Measurements from ENCODE around the gene FADS2. TPM values are rescaled to one million over a fixed set of nuclear protein-coding genes. Genes with fewer than 3 reads are reported as not detected.

The FADS2 gene
- total RNA-seq, 1 donor from 2014 or later, result 25.7 TPM

DNA sequence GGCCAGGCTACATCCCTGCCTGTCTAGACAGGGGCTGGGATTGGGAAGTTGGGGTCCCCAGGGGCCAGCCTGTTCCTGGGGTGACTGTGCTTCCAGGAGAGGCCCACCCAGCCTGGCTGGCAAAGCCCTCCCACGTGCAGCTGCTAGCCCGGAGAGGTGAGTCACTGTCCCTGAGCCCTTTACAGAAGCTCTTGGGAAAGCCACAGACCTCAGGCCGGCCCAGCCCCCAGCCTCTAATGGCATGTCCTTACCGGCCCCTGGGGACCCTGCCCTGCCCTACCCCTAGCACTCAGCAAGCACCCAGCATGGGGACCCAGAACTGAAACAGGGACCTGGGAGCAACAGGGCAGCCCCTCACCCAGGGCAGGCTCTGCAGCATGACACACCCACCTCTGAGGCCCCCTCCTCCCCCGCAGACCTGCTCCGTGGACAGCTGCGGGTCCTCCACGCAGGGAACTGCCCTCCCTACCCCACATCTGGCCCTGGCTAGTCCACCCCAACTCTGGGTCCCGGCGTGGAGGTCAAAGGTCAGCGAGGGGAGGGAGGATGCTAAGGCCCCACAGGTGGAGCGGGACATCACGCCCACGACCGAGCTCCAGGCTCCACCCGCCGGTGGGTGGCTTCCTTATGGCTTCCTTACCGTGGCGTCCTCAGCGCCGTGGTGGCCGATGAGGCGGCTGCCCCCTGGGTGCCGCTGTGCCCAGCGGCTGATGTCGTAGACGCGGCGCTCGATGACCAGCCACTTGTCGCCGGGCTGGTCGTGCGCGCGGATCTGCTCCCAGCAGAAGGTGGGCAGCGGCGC is 62.6 kb downstream of the FADS2 start:
- intact Hi-C loops (cut with micrococcal nuclease), result loop anchor here (10.0 kb wide), 1 partner anchor 96 kb away; the partner anchor contains the start of genes FEN1 and TMEM258
- no peaks in the 10 kb centered on the region for H3K27me3 ChIP-seq (ENCODE audit: low read depth)
- no peaks in the 10 kb centered on the region for H3K9me3 ChIP-seq (replicated peaks)
- TF ChIP-seq, protein P1, sequence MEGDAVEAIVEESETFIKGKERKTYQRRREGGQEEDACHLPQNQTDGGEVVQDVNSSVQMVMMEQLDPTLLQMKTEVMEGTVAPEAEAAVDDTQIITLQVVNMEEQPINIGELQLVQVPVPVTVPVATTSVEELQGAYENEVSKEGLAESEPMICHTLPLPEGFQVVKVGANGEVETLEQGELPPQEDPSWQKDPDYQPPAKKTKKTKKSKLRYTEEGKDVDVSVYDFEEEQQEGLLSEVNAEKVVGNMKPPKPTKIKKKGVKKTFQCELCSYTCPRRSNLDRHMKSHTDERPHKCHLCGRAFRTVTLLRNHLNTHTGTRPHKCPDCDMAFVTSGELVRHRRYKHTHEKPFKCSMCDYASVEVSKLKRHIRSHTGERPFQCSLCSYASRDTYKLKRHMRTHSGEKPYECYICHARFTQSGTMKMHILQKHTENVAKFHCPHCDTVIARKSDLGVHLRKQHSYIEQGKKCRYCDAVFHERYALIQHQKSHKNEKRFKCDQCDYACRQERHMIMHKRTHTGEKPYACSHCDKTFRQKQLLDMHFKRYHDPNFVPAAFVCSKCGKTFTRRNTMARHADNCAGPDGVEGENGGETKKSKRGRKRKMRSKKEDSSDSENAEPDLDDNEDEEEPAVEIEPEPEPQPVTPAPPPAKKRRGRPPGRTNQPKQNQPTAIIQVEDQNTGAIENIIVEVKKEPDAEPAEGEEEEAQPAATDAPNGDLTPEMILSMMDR (IDR thresholded peaks at IDR 0.05; ENCODE audit: borderline replicate concordance), result peak; percentile 25
- DNase-seq, result peak; percentile 50
- peaks cover 59% of the 10 kb centered on the region for H3K4me1 ChIP-seq
- peak overlapping the region; percentile 98 for H3K27ac ChIP-seq (replicated peaks)
- H3K36me3 ChIP-seq, result no peaks in the 10 kb centered on the region
- peak overlapping the region; percentile 98 for H3K4me3 ChIP-seq

DNA sequence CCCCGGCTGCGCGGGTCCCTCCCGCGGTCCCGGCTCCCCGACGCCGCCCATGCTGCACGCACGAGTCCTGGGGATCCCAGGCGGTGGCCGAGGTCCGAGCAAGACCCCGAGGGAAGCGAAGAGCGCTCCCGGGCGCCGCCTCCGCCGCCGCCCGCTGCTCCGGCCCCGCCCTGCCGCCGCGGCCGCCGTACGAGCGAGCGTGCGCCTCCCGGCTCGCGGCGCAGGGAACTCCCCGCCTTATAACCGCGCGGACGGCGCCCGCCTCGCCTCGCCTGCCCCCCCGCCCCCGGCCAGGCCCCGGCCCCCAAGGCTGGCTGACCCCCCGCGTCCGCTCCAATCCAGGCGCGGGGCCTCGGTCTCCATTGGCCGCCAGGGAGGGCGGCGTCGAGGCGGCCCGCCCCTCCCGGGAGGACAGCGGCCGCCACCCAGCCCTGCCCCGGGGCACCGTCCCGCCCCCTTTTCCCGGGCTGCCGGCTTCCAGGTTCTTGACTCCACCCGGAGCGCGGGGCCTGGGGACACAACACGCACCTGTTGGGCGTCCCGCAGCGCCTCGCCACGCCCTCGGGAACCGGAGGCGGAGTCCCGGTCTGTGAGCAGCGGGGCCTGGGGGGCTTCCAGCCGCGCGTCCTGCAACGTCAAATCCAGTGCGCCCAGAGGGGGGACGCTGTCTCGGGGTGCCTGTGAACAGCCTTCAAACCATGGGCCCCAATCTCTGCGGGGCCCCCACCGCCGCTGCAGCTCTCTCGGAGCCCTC is 63.4 kb downstream of the FADS2 start, which contains the start of gene FADS3:
FADS3 (minus strand) TSS at position 215 of the 754 bp plus-strand sequence; CDS start at position 51, 164 bp downstream.
- H3K9me3 ChIP-seq (replicated peaks), result no peaks in the 10 kb centered on the region
- H3K4me1 ChIP-seq, result peaks cover 51% of the 10 kb centered on the region
- intact Hi-C loops (cut with micrococcal nuclease), result loop anchor here (10.0 kb wide), 1 partner anchor 97 kb away; the partner anchor contains the start of genes FEN1 and TMEM258
- TF ChIP-seq, protein P1 (IDR thresholded peaks at IDR 0.05; ENCODE audit: borderline replicate concordance), result peak; percentile 7
- peak; percentile 91 for DNase-seq
- no peaks in the 10 kb centered on the region for H3K27me3 ChIP-seq (ENCODE audit: low read depth)
- H3K4me3 ChIP-seq, result peak within 1 kb of the TSS; percentile 98
- H3K27ac ChIP-seq (replicated peaks), result peak within 1 kb of the TSS; percentile 98
- no peaks in the 10 kb centered on the region for H3K36me3 ChIP-seq

DNA sequence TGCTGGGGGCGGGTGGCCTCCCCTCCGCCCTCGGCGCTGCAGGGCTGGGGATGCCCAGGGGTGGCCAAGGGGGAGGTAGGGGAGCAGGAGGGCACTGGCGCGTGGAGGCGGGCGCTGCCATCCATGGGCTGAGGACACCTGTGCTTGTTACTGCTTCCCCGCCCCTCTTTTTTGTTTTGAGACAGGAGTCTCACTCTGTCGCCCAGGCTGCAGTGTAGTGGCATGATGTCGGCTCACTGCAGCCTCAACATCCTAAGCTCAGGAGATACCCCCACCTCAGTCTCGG is 63.9 kb downstream of the FADS2 start:
- H3K36me3 ChIP-seq, result no peaks in the 10 kb centered on the region
- peaks cover 46% of the 10 kb centered on the region for H3K4me1 ChIP-seq
- peak overlapping the region; percentile 98 for H3K27ac ChIP-seq (replicated peaks)
- no peaks in the 10 kb centered on the region for H3K27me3 ChIP-seq (ENCODE audit: low read depth)
- intact Hi-C loops (cut with micrococcal nuclease), result loop anchor here (10.0 kb wide), 1 partner anchor 97 kb away; the partner anchor contains the start of genes FEN1 and TMEM258
- peak overlapping the region; percentile 98 for H3K4me3 ChIP-seq
- no peaks in the 10 kb centered on the region for H3K9me3 ChIP-seq (replicated peaks)
- TF ChIP-seq, protein P1 (IDR thresholded peaks at IDR 0.05; ENCODE audit: borderline replicate concordance), result no peak
- DNase-seq, result no peak

DNA sequence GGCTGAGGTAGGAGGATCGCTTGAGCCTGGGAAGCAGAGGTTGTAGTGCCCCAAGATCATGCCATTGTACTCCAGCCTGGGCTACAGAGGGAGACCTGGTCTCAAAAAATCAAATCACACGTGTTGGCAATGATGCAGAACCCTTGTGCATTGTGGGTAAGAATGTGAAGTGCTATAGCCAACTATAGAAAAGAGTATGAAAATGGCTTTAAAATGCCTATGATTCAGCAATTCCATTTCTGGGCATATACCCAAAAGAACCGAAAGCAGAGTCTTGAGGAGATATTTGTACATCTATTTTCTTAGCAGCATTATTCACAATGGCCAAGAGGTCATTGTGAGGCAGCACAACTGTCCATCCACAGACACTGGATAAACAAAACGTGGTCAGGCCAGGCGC is 65.9 kb downstream of the FADS2 start:
- DNase-seq, result no peak
- no peak overlapping the region for H3K4me3 ChIP-seq
- H3K4me1 ChIP-seq, result peaks cover 39% of the 10 kb centered on the region
- no peaks in the 10 kb centered on the region for H3K36me3 ChIP-seq
- intact Hi-C loops (cut with micrococcal nuclease), result loop anchor here (10.0 kb wide), 1 partner anchor 99 kb away; the partner anchor contains the start of genes FEN1 and TMEM258
- H3K9me3 ChIP-seq (replicated peaks), result no peaks in the 10 kb centered on the region
- peak overlapping the region; percentile 28 for H3K27ac ChIP-seq (replicated peaks)
- TF ChIP-seq, protein P1 (IDR thresholded peaks at IDR 0.05; ENCODE audit: borderline replicate concordance), result no peak
- no peaks in the 10 kb centered on the region for H3K27me3 ChIP-seq (ENCODE audit: low read depth)

DNA sequence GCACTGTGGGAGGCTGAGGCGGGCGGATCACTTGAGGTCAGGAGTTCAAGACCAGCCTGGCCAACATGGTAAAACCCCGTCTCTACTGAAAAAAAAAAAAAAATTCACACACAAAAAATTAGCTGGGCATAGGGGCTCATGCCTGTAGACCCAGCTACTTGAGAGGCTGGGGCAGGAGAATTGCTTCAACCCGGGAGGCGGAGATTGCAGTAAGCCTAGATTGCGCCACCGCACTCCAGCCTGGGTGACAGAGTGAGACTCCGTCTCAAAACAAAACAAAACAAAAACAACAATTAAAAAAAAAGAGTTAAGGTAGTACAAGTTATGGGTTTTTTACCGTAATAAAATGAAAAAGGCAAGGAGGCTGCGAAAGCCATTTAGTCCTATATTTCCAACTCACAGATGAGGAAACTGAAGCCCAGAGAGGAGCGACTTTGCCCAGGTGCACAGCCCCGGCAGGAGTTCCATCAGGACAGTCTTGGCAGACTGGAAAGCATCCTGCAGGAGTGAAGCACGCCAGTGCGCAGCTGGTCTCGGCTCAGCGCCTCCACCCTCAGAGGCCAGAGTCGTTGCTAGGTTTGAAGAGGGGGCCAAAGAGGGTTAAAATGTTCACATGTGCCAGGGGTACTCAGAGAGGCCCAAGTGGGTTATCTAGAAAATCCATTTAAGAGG is 67.1 kb downstream of the FADS2 start:
- TF ChIP-seq, protein P1 (IDR thresholded peaks at IDR 0.05; ENCODE audit: borderline replicate concordance), result no peak
- H3K4me3 ChIP-seq, result no peak overlapping the region
- H3K27ac ChIP-seq (replicated peaks), result no peak overlapping the region
- DNase-seq, result no peak
- H3K9me3 ChIP-seq (replicated peaks), result no peaks in the 10 kb centered on the region
- H3K27me3 ChIP-seq (ENCODE audit: low read depth), result no peaks in the 10 kb centered on the region
- intact Hi-C loops (cut with micrococcal nuclease), result loop anchor here (5.0 to 10.0 kb wide), 3 partner anchors 52 to 187 kb away; partner anchors contain the start of genes FEN1 and TMEM258
- no peaks in the 10 kb centered on the region for H3K36me3 ChIP-seq
- H3K4me1 ChIP-seq, result peaks cover 38% of the 10 kb centered on the region

Measured in left ventricle myocardium inferior (tissue), 1 donor.